ENCODE results near the gene PRPF38A.

PRPF38A gene

GRCh38 chr1:52455686-52456085 is 51.3 kb downstream of the PRPF38A start:
- DNase-seq (ENCODE audit: low spot score), result no peak
- TF ChIP-seq CTCF (IDR thresholded peaks at IDR 0.05; ENCODE audit: extremely low read depth, missing control alignments), result no peak

GRCh38 chr1:52460694-52461093 is 56.3 kb downstream of the PRPF38A start:
- no peak for TF ChIP-seq CTCF (IDR thresholded peaks at IDR 0.05; ENCODE audit: extremely low read depth, missing control alignments)
- no peak for DNase-seq (ENCODE audit: low spot score)

GRCh38 chr1:52461821-52462220 is 57.4 kb downstream of the PRPF38A start:
- TF ChIP-seq CTCF (IDR thresholded peaks at IDR 0.05; ENCODE audit: extremely low read depth, missing control alignments), result no peak
- DNase-seq (ENCODE audit: low spot score), result no peak

- DNase-seq (ENCODE audit: low spot score), result no peak
- TF ChIP-seq CTCF (IDR thresholded peaks at IDR 0.05; ENCODE audit: extremely low read depth, missing control alignments), result no peak
Measured at GRCh38 chr1:52463891-52464290, 59.5 kb downstream of the PRPF38A start.

GRCh38 chr1:52469108-52469507 is 64.7 kb downstream of the PRPF38A start:
- DNase-seq (ENCODE audit: low spot score), result no peak
- TF ChIP-seq CTCF (IDR thresholded peaks at IDR 0.05; ENCODE audit: extremely low read depth, missing control alignments), result no peak

Measured in GM20000 (cell line).